NOMO-1 (cell line): ENCODE data around the gene IKZF5.
A peak's percentile ranks its signal among the peaks of the same experiment; 100 is the strongest.

ENCODE experiments used
- DNase-seq, 2 experiments: peaks; one replicate each; lab custom pipeline; 2025; ENCODE audit not compliant: unreplicated experiment in 2 of 2; lab: John Stamatoyannopoulos, UW

The IKZF5 gene

DNA sequence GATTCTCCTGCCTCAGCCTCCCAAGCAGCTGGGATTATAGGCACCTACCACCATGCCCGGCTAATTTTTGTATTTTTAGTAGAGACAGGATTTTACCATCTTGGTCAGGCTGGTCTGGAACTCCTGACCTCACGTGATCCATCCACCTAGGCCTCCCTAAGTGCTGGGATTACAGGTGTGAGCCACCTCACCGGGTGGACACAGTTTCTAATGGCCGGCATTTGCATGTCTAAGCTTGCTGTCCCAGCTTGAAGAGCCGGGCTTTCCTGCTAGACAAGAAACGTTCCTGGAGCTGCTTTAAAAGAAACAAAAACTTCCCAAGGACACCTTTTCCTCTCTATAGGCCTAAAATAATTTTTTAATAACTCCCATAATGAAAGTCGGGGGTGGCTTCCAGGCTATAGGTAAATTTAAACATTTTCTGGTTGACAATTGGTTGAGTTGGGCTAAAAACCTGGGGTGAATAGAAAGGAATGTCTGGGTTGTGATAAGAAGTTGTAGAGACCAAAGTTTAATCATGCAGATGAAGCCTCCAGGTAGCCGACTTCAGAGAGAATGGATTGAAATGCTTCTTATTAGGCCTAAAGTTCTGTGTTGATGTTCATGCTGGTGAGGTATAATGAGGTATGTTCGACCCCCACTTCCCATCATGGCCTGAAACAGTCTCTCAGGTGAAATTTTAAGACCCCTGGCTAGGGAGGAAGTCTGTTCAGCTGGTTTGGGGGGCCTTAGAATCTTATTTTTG is 9.0 kb upstream of the IKZF5 start:
- no peak for DNase-seq

DNA sequence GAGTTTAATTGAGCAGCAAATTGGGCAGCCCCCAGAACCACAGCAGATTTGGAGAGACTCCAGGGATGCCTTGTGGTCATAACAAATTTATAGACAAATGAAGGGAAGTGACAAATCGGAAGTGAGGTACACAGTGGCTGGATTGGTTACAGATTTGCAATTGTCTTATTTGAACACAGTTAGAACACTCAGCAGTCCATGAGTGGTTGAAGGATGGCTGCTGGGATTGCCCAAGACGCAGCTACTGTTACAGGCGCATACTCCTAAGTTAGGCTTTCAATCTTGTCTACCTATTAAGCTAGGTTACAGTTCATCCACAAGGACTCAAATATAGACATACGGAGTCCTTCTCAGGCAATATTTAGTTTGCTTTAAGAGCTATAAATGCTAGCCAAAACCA is 7.6 kb upstream of the IKZF5 start:
- no peak for DNase-seq

DNA sequence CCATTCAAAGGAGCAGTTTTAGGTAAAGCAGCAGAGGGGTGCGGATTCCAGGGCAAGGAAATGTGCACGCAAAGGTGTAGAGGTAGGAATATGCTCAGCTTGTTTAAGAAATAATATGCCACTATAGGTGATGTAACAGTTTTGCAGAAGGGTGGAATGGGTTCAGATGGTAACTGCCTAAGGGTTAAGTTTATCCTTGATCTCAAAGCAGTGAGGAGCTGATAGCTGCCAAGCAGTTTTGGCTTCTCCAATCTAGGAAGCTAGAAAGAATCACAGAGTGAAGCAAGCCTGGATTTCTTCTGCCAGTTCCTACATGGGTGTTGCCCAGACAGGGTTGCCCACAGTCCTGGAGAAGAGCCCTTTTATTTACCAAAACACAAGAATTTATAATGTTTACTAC is 6.2 kb upstream of the IKZF5 start:
- no peak for DNase-seq

DNA sequence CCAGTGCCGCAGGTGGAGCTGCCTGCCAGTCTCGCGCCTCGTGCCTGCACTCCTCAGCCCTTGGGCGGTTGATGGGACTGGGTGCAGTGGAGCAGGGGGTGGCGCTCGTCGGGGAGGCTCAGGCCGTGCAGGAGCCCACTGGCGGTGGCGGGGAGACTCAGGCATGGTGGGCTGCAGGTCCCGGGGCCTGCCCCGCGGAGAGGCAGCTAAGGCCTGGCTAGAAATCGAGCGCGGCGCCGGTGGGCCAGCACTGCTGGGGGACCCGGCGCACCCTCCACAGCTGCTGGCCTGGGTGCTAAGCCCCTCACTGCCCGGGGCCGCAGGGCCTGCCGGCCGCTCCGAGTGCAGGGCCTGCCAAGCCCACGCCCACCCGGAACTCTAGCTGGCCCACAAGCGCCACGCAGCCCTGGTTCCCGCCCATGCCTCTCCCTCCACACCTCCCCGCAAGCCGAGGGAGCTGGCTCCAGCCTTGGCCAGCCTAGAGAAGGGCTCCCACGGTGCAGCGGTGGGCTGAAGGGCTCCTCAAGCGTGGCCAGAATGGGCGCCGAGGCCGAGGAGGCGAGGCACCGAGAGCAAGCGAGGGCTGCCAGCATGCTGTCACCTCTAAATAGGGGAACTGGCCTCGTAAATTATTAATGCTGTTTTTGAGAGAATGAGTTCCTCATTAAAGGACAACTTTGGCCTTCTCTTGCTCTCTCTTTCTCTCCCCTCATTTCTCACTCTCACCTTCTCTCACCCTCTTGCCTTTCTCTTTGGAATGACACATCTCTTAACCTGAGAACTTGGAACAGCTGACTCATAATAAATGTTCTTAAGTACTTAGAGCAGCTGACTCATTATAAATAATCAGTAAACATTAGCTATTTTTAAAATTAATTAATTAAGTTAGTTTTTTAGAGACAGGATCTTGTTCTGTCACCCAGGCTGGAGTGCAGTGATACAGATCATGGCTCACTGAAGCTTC is 5.1 kb upstream of the IKZF5 start:
- no peak for DNase-seq

DNA sequence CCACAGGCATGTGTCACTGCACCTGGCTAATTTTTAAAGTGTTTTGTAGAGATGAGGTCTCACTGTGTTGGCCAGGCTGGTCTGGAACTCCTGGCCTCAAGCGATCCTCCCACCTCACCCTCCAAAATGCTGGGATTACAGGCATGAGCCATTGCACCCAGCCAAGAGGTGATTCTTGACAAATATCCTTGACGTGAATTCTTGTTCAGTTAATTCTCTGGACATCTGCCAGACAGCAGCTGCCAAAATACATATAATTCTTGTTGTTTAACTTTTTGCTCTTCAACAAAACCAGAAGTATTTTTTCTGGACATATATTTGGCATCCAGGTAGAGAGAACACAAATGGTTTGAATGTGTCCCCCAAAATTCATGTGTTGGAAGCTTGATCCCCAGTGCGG is 3.4 kb upstream of the IKZF5 start:
- DNase-seq, result no peak

DNA sequence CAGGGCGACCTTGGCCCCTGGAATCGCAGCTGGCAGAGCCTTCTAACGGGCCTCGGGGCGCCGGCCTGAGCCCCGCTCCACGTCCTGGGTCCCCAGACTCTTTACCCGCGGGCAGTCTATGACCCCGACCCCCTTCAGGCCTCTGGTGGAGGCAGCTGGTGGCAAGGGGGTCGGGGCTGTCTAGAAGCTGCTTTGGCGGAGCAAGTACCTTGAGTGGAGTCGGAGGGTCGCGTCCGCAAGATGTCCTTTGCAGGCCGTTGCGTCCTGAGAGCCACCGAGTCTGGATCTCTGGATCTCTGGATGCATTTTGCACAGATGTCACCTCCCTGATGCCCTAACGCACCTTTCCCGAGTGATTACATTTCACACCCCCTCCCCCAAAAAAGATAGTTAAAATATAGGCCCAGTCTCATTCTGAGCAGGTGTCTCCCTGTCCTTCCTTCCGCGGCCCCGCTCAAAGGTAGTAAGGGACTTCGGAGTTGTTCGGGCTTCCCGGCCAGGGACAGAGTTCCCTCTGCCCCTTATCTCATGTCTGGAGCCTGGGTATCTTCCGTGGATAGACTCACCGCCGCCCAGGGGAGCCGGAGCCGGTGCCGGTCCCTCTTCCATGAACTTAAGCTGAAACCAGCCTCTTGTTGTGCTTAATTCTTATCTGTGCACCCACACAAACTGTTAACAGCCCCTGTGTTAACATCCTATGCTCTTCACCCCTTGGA is 668 bp upstream of the IKZF5 start:
- DNase-seq, result no peak

DNA sequence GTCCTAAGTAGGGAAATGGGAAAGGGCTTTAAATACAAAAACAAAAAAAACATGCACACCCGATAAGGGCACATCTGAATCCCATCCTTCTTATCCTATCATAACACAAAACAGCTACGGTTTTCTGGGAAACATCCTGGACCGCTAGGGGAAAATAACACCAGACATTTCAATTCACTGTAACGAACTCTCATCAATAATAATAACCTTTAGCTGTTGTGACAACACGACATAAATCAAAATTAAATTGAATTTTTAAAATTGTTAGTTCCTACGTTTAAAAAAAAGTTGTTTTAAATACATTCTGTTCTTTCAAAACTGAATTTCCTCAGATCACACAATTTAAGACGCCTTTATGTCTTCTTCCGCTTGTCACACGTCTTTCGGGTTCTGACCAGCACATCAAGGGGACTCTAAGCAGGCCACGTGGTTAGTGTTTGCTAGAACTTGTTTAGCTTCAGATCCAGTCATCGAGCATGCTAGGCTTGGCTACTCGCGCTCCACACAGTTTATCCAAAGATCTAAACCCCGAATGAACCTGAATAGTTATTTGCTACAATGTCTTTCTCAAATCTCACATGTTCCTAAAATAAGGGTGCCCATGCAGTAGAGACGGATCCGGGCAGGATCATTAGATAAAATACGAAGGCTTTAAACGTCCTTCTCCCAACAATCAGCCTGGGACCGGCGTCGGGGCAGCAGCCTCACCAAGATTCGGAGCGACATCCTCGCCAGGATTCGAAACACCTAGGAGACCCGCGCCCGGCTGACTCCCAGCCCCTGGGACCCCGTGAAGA is 839 bp downstream of the IKZF5 start:
- peak; percentile 27 to 60 for DNase-seq

DNA sequence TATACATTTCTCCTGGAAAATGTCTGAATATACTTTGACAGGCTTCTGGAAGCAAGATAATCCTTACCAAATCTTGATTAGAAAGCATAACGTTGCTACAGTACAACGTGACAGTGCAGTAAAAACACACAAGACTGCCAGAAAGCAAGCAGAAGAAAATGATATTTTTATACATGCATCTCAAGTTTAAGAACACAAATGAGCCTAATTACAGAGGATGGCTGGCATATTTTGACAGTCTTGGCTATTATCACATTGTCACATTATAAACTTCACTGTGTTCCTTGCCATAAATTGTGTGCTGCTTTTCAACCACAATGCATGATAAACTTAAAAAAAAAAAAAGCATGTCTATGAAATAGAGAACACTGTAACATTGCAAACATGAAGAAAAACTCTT is 4.3 kb downstream of the IKZF5 start:
- DNase-seq, result no peak

DNA sequence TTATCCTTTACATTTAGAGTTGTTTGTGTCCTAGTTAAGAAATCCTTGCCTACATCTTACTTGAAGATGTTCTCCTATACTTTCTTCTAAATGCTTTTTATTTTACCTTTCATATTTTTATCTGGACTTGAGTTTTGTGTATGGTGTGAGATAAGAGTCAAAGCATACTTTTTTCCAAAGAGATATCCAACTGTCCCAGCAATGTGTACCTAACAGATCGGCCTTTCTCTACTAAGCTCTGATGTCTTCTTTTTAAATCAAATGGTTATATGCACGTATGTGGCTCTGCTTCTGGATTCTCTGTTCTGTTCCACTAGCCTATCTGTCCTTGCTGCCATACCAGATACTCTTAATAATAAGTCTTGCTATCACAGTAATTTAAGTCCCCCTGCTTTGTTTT is 7.2 kb downstream of the IKZF5 start:
- no peak for DNase-seq

DNA sequence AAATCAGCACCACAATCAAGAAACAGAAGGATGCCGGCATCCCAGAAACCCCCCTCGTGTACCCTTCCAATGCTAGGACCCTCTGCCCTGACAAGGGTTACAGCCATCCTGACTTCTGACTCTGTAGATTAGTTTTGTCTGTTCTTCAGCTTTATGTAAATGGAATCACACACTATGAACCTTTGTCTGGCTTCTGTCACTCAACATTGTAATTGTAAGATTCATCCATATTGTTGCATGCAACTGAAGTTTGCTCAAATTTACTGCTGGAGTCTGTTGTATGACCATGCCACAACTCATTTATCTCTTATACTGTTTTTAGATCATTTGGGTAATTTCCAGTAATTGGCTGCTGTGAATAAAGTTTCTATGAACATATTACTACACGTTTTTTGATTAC is 8.4 kb downstream of the IKZF5 start:
- DNase-seq, result no peak

DNA sequence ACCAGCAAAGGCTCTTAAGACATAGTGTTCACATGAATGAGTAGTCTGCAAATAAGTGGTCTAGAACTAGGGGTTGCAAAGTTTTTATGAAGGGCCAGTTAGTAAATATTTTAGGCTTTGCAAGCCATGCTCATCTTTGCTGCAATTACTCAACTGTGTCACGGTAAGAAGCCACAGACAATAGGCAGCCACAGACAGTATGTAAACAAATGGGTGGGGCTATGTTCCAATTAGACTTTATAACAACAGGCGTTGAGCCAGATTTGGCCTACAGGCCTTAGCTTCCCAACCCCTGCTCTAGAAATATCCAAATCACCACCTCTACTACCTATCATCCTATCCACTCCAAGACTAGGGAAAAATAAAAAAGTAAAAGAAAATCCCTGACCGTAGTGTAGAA is 9.2 kb downstream of the IKZF5 start:
- DNase-seq, result no peak

DNA sequence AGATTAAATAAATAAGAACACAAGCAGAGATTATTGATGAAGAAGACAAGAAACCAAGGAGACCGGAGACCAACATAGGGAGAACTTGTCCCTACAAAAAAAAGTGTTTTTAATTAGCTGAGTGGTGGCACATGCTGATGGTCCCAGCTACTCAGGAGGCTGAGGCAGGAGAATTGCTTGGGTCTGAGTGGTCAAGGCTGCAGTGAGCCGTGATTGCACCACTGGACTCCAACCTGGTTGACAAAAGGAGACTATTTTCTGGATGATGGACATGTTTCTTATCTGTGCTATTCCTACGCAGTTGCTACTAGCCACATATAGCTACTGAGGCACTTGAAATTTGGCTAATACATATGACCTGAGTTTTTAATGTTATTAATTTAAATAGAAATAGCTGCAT is 9.7 kb downstream of the IKZF5 start:
- DNase-seq, result no peak

DNA sequence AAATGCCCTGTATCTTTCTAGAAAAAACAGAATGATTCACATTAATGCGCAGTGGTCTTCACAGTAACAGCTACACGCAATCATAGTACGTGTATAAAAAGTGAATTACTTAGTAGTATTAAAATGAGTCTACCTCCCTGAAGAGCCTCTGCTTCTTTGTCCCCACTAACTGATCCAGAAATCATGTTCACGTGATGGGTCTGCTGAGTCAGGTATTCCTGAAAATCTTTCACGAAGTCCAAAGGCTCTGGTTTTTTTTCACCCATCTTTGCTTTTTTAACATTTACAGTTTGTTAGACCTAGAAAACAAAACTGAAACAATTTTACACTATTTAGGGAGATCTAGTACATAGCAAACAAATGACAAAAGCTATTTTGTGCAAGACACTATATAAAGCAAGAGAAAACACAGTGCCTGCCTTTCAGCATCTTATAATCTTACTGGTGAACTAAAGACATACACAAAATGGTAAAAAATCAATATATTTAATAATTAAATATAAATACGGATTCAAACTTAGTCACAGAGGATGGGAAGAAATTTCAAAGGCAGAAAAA is 10.2 kb downstream of the IKZF5 start:
- DNase-seq, result no peak

DNA sequence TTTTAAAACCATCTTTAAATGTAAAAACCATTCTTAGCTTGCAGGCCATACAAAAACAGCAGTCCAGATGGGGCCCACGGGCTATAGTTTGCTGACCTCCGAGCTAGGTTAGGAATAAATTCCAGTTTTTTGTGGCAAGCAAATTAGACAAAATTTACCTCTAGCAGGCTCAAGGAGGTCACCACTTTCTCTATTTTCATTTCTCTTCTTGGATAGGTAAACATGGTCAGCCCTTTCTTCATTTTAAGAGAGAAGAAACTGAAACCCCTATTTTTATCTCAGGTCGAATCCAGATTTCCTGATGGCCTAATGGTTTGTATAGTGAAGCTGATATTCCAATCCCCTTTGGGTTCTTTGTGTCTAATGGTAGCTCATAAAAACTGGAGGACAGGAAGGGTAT is 10.7 kb downstream of the IKZF5 start:
- DNase-seq, result no peak

DNA sequence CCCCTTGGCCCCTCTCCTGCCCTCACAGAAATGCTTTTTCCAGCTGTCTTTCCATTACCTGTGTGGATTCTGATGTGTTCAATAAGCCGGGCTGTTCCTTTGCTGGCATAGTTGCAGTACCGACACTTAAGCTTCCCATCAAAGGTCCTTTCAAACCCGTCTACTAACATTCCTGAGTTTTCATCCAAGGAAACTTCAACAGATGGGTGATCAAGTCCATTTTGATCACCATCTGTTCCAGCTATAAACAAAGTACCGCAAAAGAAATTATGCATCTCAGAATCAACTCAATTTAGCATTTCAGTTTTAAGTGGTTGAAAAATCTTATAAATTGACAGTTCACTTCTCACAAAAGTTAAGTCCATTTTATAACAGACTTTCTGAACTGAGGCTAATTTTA is 12.7 kb downstream of the IKZF5 start:
- DNase-seq, result no peak

DNA sequence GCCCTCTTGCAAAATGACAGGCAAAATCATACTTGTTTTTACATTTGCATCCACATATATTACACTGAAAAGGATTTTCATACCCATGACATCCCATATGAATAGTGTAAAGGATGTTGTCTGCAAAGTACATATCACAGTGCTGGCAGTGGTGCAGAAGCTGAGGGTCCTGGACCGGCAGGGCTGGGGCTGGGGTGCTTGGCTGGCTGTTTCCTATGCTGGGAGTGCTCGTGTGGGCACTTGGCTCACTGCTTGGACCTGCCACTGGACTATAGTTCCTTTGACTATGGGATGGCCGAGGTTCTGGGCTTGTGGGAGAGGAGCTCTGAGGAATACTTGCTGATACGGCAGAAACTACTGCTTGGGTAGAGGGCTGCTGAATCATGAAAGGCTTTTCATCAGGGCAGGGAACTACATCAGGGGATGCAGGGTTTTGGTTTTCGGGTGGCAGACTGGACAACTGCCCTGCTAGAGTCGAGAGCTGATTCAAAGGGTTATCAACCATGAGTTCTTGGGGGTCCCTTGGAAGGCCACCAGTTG is 14.7 kb downstream of the IKZF5 start:
- DNase-seq, result no peak

DNA sequence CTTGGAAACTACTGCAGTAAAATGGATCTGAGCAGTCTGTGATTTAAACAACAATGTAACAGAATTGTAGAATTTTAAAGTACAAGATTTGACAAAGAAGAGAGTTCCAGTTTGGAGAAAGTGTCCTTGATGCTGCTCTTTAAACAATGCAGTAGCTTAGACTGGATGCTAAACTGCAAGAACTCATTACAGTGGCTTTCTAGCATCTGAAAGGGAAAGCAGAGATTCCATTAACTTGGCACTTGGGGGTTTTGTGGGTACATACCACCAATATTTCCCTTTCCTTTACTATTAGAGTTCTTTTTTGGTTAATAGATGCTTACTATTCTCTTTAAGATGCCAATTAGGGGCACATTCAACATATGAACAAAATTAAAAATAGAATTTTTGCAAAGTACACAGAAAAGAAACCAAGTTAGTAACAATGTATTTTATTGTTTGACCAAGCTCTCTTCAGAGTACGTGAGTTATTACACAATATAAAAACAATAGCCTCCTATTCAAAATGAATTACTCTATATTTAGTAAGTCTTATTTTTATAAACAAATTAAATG is 16.5 kb downstream of the IKZF5 start:
- DNase-seq, result no peak

DNA sequence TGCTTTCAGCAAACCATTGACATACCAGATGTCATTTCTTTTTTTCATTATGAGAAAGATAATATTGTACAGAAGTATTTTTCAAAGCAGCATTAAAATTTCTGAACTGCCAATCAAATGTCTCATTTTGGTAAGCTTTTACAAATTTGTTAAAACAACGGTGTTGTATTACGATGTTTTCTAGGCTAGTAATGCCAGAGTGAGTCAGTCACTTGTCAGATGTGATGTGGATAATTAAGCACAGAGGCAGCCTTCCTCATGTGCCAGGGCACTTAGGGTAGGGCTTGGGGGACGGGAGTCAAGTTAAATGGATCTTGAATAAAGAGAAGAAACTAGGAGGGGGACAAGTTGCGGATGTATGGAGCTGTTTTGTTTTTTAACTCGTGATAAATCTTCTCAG is 18.3 kb downstream of the IKZF5 start:
- DNase-seq, result no peak

DNA sequence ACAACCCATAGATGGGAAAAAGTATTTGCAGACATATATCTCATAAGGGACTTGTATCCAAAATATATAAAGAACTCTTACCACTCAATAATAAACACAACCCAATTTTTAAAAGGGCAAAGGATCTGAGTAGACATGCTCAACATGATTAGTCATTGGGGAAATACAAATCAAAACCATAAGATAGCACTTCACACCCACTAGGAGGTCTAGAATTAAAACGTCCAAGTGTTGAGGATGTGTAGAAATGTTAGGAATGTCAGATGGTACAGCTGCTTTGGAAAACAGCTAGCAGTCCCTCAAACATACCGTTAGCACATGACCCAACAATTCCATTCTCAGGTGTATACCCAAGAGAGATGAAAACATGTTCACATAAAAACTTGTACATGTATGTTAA is 20.1 kb downstream of the IKZF5 start:
- no peak for DNase-seq

DNA sequence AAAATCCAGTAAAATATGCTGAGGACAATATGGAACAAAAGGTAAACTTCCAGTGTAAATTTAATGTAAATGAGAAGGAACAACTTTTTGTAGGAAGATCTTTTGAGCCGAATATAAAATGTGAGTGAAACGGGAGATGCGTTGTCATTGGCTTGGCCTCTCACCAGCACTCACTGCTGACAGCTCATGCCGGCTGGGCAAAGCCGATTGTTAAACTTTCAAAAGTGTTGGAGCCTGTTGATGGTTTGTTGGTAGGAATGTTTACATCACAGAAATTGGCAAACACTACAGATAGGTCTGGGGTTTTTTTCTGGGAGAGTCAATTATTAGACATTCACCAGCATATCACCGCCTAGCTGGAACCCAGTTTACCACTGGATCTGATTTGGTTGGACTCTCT is 22.3 kb downstream of the IKZF5 start:
- DNase-seq, result no peak
